Stimulated activated CD8-positive, alpha-beta memory T cell treated with anti-CD3 and anti-CD28 coated beads, Interleukin-15, amount 100 ng/mL, for 4 hours (primary cell): ENCODE results near the gene IL1F10.
"Not testable (repeated sequence)": the region's sequence is repeated elsewhere in the genome, so short reads cannot be mapped to it uniquely, and the experiment has no call there.

Experiments used
- DNase-seq, 2 donors: peaks; one replicate each; pipeline ENCODE4 v3.0.0-alpha.2; 2020; ENCODE audit warnings: low read depth in 2 of 2

The IL1F10 gene

DNA sequence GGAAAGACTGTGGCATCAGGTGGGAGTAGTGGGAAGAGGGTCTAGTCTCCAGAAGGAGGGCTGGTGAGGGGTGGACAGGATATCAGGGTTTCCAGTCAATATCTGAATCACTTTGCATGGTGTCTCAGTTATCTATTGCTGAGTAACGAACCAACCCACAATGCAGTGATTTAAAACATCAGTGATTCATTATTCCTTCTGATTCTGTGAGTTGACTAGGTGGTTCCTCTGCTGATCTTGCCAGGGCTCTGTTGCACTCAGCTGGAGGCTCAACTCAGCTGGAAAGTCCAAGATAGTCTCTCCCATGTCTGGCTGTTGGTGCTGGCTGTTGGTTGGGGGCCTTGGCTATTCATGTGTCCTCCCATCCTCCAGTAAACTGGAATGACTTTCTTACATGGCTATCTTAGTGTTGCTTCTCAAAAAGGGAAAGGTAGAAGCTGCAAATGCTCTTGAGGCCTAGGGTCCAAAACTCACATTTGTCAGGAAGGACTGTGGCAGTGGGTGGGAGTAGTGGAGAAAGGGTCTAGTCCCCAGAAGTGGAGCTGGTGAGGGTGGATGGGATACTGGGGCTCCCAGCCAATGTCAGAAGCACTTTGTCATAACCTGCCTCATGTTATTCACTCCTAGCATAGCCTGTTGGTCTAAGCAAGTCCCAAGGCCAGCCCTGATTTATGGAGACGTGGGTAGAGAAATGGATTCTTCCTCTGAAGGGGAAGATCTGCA is 13.9 kb downstream of the IL1F10 start:
- DNase-seq, result no peak

DNA sequence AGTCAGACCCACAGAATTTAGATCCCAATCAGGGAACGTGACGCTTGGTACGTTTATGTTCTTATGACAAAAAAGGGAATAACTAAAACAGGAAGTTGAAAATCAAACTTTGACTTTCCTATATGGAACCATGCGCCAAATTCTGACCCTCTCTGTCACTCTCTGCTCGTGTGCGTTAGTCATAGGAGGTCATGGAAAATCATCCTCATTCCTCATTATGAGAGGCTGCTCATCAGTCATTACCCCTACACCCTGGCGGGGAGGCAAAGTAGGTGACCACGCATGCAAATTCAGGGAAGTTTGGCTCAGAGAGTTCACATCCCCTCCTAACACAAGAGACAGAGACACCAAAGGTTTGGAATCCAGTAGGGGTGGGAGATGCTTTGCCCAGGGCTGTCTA is 15.5 kb downstream of the IL1F10 start:
- no peak for DNase-seq

DNA sequence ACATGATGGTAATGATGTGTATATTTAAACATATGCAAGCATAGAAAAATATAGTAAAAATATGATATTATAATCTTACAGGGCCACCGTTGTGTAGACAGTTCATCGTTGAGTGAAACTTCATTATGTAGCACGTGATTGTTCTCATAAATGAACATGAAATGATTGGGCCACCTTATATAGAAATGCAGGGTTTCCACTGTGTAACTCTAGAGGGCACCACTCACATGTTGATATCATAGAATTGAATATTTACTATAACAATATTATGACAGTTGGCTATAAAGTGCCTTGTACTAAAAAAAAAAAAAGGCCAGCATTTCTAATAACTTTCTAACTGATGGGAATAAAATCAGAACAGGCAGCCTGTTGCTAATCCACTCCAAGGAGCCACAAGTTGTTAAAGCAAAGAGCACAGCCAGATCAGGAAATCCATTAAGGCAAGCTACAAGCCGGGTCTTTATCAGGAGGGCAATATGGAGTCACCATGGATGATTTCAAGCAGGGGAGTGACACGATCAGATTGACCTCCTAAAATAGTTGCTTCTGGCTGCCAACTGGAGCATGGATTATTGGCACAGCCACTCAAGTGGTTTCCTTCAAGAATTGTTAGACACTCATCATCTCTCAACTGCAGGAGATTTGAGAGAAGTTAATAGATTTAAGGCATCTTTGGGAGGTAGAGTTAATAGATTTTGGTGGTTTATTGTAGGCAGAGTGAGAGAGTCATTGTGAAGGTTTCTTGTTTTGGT is 16.7 kb downstream of the IL1F10 start:
- no peak for DNase-seq

- DNase-seq, result no peak
Measured at GRCh38 chr2:113085542-113085941, 17.8 kb downstream of the IL1F10 start.

DNA sequence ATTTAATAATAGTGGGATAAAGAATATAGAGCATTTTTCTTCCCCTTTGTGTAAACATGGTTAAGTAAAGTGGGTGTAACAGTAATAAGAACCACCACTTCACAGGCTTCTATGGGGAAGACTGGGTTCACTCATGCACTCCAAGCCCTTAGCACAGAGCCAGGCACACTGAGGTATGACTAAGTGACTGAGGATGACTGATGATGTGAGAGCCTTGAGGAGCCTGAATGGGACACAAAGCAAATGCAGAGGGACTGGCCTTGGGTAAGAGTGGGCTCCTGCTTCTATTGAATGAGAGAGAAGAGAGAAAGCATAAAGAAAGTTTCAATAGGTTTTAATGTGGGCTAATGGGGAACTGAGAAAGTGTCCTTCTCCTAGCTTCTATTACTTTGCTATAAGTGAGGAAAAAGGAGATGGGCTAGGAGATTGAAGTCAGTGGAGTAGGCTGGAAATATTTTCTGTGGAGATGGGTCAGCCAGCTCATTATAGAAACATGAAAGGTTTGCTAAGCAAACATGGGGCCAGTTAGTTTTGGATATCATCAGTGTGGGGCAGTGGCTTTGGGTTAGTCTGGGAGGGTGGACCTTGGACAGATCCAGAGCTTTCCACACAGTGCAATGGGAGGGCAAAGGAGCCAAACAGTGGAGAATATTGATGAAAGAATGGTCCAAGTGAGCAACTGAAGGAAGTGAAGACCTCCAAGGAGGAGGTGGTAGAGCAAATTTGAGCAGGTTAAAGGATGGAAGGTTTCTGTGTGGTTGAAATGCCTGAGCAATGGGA is 20.6 kb downstream of the IL1F10 start:
- DNase-seq, result no peak

- DNase-seq, result no peak
Measured at GRCh38 chr2:113089916-113090315, 22.1 kb downstream of the IL1F10 start.

- DNase-seq, result no peak
Measured at GRCh38 chr2:113091231-113091896, 23.6 kb downstream of the IL1F10 start.

DNA sequence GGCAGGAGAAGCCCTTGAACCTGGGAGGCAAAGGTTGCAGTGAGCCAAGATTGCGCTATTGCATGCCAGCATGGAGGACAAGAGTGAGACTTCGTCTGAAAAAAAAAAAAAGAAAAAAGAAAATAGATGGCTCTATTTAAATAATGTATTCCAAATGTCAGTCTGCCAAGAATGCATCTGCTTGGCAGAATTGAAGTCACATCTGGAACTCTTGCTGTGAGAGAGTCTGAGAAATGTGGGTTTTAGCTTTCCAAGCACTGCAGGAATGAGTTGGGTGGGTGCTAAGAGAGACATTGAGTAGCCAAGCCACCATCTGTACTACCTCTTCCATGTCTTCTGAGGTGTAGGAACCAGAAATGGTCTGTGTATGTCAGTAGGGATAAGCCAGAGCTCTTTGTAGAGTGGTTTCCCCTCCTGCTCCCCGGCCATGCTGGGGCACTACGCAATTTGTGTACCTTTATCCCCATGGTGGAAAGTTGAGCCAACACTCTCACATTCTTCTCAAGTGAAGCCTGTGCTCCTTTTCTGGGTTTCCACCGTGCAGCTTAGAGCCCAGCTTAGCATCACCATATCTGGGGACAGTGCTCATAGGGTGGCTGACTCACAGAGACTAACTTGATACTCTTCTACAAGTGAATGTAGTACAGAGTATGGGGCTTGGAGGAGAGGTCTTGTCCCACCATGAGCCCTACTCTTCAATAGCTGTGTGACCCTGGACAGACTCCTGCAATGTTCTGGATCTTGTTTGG is 25.3 kb downstream of the IL1F10 start:
- no peak for DNase-seq

- no peak for DNase-seq
Measured at GRCh38 chr2:113093613-113093977, 25.8 kb downstream of the IL1F10 start.

DNA sequence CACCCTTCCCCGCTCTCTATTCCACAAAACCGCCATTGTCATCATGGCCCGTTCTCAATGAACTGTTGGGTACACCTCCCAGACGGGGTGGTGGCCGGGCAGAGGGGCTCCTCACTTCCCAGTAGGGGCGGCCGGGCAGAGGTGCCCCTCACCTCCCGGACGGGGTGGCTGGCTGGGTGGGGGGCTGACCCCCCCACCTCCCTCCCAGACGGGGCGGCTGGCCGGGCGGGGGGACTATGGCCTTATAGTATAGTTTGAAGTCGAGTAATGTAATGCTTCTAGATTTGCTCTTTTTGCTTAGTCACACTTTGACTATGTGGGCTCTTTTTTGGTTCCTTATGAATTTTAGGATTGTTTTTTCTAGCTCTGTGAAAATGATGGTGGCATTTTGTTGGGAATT is 28.5 kb downstream of the IL1F10 start:
- DNase-seq, result not testable (repeated sequence)

GRCh38 chr2:113096842-113097618 is 29.3 kb downstream of the IL1F10 start:
- not testable (repeated sequence) for DNase-seq

DNA sequence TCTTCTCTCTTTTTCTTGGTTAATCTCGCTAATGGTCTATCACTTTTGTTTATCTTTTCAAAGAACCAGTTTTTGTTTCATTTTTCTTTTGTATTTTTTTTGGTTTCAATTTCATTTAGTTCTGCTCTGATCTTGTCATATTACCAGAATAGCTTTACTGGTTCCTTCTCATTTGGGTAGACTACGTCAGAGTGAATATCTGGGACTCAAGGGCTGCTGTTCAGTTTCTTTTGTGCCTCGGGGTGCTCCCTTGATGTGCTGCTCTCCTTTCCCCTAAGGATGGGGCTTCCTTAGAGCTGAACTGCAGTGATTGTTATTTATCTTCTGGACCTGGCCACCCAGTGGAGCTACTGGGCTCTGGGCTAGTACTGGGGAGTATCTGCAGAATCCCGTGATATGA is 30.3 kb downstream of the IL1F10 start:
- no peak for DNase-seq

GRCh38 chr2:113098532-113098931 is 30.8 kb downstream of the IL1F10 start:
- no peak for DNase-seq

DNA sequence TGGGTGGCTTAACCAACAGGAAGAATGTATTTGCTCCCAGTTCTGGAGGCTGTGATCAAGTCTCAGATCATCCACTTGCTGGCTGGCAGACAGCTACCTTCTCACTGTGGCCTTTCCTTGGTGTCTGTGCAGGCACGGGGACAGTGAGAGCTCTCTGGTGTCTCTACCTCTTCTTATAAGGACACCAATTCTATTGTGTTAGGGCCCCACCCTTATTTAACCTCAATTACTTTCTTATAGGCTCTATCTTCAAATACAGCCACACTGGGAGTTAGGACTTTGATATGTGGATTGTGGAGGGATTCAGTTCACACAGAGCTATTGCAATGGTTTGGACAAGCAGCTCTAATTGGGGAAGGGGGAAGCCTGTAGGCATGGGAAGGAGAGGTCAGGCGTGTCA is 34.4 kb downstream of the IL1F10 start:
- DNase-seq, result no peak

GRCh38 chr2:113103277-113103676 is 35.5 kb downstream of the IL1F10 start:
- no peak for DNase-seq

DNA sequence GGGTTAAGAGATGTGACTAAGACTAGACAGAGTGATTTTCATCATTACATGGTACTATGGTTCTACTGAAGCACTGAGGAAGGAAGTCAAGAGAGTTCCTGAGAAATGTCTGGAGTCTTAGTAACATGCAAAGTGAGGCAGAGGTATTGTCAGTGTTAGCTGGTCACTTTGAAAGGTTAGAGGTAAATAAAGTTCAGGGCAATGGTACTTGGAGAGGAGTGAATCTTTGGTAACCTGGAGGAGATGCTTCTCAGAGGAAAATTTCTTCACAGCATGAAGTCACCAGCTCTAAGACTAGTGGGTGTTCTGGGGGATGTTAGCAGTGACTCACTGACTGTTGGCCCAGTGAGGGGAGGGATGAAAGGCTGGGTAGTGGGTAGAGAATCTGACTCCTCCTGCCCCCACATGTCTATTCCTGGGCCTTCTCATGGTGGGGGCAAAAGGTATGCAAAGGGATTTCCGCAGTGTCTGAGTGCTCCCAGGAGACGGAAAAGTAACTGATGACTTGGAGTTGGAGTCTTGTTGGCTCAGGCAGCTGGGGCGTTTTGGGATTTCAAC is 36.4 kb downstream of the IL1F10 start:
- DNase-seq, result no peak

GRCh38 chr2:113105047-113105785 is 37.4 kb downstream of the IL1F10 start:
- DNase-seq, result peak in 1 of 2 donors; percentile 34

- no peak for DNase-seq
Measured at GRCh38 chr2:113111121-113111520, 43.4 kb downstream of the IL1F10 start.

- DNase-seq, result no peak
Measured at GRCh38 chr2:113111823-113112287, 44.1 kb downstream of the IL1F10 start.
